Ascending aorta (tissue), 2 donors: Measurements from ENCODE around the gene ENTHD1. TPM values are rescaled to one million over a fixed set of nuclear protein-coding genes. Genes with fewer than 3 reads are reported as not detected.
"Not testable (repeated sequence)": the region's sequence is repeated elsewhere in the genome, so short reads cannot be mapped to it uniquely, and the experiment has no call there.

Experiments
- DNase-seq, 2 donors: peaks; one replicate each; pipeline ENCODE4 v3.0.0-alpha.2; 2019; ENCODE audit warnings: low spot score in 2 of 2
- H3K27ac ChIP-seq, 2 donors: fragments of 200-600 bp; sonication (generic); one replicate each; pipeline ENCODE4 v1.5.1; 2016 to 2017; ENCODE audit warnings: mild to moderate bottlenecking in 1 of 2
- H3K27me3 ChIP-seq: fragments of 200-600 bp; sonication (generic); one replicate; pipeline ENCODE4 v1.5.1; 2017
- H3K36me3 ChIP-seq, 2 donors: fragments of 200-600 bp; sonication (generic); one replicate each; pipeline ENCODE4 v1.5.1; 2016
- H3K4me1 ChIP-seq, 2 donors: fragments of 200-600 bp; sonication (generic); one replicate each; pipeline ENCODE4 v1.5.1; 2016 to 2017; ENCODE audit warnings: mild to moderate bottlenecking in 1 of 2
- H3K4me3 ChIP-seq, 2 donors: fragments of 200-600 bp; sonication (generic); one replicate each; pipeline ENCODE4 v1.5.1; 2016 to 2017; ENCODE audit warnings: mild to moderate bottlenecking in 1 of 2
- H3K9me3 ChIP-seq, 2 donors: fragments of 200-600 bp; sonication (generic); one replicate each; pipeline ENCODE4 v1.5.1; 2016
- intact Hi-C: fragments of 100-400 bp; cut with DNase I; formaldehyde crosslinking; loops from one replicate; pipeline ENCODE4 v1.15.1; 2023
- total RNA-seq: library from RNA; depleted of rRNA; stranded (reverse); fragments of >200 nt; gene quantifications from one replicate; pipeline ENCODE4 v1.1.0, GENCODE V29; 2016
- TF ChIP-seq, protein P1 (sequence below), 3 experiments: fragments of 200-600 bp in 2 of 3; fragments of 450-650 bp in 1 of 3; sonication (generic) in 2 of 3; IDR thresholded peaks; one replicate each; pipeline ENCODE4 v1.5.1; 2016 to 2019; ENCODE audit warnings: antibody characterized with exemption in 3 of 3, mild to moderate bottlenecking in 1 of 3, moderate library complexity in 1 of 3

ENTHD1 gene
- total RNA-seq, 1 donor from 2014 or later, result 0.21 TPM

GRCh38 chr22:39883057-39883456 lies 10.5 kb downstream of the ENTHD1 start:
- H3K36me3 ChIP-seq, result no peaks in the 10 kb centered on the region
- intact Hi-C loops, result no loop called here
- TF ChIP-seq, protein P1, sequence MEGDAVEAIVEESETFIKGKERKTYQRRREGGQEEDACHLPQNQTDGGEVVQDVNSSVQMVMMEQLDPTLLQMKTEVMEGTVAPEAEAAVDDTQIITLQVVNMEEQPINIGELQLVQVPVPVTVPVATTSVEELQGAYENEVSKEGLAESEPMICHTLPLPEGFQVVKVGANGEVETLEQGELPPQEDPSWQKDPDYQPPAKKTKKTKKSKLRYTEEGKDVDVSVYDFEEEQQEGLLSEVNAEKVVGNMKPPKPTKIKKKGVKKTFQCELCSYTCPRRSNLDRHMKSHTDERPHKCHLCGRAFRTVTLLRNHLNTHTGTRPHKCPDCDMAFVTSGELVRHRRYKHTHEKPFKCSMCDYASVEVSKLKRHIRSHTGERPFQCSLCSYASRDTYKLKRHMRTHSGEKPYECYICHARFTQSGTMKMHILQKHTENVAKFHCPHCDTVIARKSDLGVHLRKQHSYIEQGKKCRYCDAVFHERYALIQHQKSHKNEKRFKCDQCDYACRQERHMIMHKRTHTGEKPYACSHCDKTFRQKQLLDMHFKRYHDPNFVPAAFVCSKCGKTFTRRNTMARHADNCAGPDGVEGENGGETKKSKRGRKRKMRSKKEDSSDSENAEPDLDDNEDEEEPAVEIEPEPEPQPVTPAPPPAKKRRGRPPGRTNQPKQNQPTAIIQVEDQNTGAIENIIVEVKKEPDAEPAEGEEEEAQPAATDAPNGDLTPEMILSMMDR (IDR thresholded peaks at IDR 0.05), result no peak
- no peak overlapping the region for H3K27ac ChIP-seq
- no peaks in the 10 kb centered on the region for H3K9me3 ChIP-seq
- H3K27me3 ChIP-seq, result no peaks in the 10 kb centered on the region
- no peaks in the 10 kb centered on the region for H3K4me1 ChIP-seq
- H3K4me3 ChIP-seq, result no peak overlapping the region
- no peak for DNase-seq

GRCh38 chr22:39880722-39881121 lies 12.8 kb downstream of the ENTHD1 start:
- Histone ChIP-seq H3K27ac (no peak overlapping the region), H3K9me3 (no peaks in the 10 kb centered on the region), H3K36me3 (no peaks in the 10 kb centered on the region), H3K27me3 (no peaks in the 10 kb centered on the region), H3K4me1 (no peaks in the 10 kb centered on the region), H3K4me3 (no peak overlapping the region)
- DNase-seq, result no peak
- intact Hi-C loops, result no loop called here
- TF ChIP-seq, protein P1 (IDR thresholded peaks at IDR 0.05), result no peak

- no peaks in the 10 kb centered on the region for H3K9me3 ChIP-seq
- DNase-seq, result no peak
- H3K4me1 ChIP-seq, result no peaks in the 10 kb centered on the region
- H3K27me3 ChIP-seq, result no peaks in the 10 kb centered on the region
- no peaks in the 10 kb centered on the region for H3K36me3 ChIP-seq
- TF ChIP-seq, protein P1 (IDR thresholded peaks at IDR 0.05), result no peak
- H3K27ac ChIP-seq, result no peak overlapping the region
- intact Hi-C loops, result no loop called here
- H3K4me3 ChIP-seq, result no peak overlapping the region
Measured at GRCh38 chr22:39877079-39877845, 16.3 kb downstream of the ENTHD1 start.

- H3K4me3 ChIP-seq, H3K27ac ChIP-seq, H3K36me3 ChIP-seq, intact Hi-C loops, DNase-seq, H3K4me1 ChIP-seq, H3K27me3 ChIP-seq, H3K9me3 ChIP-seq: not testable (repeated sequence)
Measured at GRCh38 chr22:39875176-39875885, 18.2 kb downstream of the ENTHD1 start.

GRCh38 chr22:39873965-39874364 lies 19.6 kb downstream of the ENTHD1 start:
- no peaks in the 10 kb centered on the region for H3K9me3 ChIP-seq
- TF ChIP-seq, protein P1 (IDR thresholded peaks at IDR 0.05), result no peak
- H3K27ac ChIP-seq, result no peak overlapping the region
- no peaks in the 10 kb centered on the region for H3K27me3 ChIP-seq
- no peaks in the 10 kb centered on the region for H3K36me3 ChIP-seq
- intact Hi-C loops, result no loop called here
- no peaks in the 10 kb centered on the region for H3K4me1 ChIP-seq
- DNase-seq, result no peak
- H3K4me3 ChIP-seq, result no peak overlapping the region

DNA sequence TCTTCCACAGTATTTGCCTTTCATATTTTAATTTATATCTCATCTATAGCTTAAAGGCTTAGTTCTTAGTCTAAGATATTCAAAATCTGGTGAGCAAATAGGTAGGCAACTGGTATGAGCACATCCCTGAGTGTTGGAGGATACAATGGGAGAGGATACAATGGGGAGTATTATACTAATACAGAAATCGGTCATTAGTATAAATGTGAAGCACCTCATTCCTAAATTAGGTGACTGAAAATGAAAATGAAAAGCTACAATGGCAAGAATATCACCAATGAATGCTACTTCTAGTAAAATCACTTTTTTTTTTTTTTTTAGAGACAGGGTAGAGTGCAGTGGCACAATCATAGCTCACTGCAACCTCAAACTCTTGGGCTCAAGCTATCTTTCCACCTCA lies 21.0 kb downstream of the ENTHD1 start:
- Histone ChIP-seq H3K9me3 (no peaks in the 10 kb centered on the region), H3K27ac (no peak overlapping the region), H3K4me3 (no peak overlapping the region), H3K36me3 (no peaks in the 10 kb centered on the region), H3K4me1 (no peaks in the 10 kb centered on the region), H3K27me3 (no peaks in the 10 kb centered on the region)
- no peak for DNase-seq
- intact Hi-C loops, result no loop called here
- TF ChIP-seq, protein P1 (IDR thresholded peaks at IDR 0.05), result no peak
